SW480 (cell line): Measurements from ENCODE around the gene RTN3.
"Not testable (repeated sequence)": the region's sequence is repeated elsewhere in the genome, so short reads cannot be mapped to it uniquely, and the experiment has no call there.

ENCODE experiments used
- DNase-seq: peaks from one replicate; pipeline ENCODE4 v3.0.0-alpha.2; 2016; ENCODE audit warnings: low spot score

The RTN3 gene

DNA sequence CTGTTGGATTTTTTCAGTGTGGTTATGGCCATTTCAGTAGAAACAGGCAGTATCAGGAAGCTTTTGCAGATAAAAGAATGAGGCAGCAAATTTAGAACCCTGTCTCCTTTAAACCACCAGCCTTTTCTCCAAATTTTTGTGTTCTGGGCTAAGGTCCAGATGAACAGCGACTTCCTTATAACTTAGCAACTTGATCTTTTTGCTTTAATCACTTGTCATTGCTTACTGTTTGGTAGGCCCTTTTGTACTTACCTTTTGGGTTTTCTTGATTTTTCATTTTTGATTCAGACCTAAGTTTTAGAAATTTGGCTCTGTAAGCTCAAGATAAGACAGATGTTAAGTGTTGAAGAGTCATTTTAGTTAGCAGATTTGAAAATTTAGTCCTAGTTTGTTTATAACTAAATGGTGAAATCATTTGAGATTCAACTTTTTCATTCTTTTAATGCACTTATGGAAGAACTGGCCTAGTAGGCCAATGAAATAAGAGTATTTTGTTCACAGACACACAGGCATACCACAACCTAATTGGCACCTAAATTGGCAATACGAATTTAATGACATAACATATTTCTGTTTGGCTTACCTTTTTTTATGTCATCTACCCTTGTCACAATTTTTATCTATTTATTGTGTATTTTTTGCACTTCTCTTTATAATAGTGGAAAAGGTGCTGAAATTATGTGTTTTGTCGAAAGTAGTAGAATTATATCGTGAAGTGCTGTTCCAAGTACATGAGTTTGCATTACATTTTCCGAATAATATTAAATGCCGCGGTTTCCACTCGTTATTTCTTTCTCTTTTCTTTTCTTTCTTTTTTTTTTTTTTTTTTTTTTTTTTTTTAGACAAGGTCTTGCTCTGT lies 2.1 kb downstream of the RTN3 start:
- no peak for DNase-seq

DNA sequence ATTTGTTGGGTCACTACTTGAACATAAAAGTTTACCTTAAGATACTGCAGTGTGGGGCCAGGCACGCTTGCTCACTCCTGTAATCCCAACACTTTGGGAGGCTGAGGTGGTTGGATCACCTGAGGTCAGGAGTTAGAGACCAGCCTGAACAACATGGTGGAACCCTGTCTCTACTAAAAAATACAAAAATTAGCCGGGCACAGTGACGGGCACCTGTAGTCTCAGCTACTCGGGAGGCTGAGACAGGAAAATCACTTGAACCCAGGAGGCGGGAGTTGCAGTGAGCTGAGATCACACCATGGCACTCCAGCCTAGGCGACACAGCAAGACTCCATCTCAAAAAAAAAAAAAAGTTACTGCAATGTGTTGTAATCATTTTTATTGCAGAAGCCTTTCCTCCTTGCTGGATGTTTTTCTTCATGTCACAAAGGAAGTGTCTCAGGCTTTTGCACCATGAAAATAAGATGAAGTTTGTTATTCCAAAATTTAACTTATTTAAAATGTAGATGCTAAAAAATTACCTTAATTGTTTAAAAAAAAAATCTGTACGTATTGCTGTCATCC lies 3.9 kb downstream of the RTN3 start:
- not testable (repeated sequence) for DNase-seq

DNA sequence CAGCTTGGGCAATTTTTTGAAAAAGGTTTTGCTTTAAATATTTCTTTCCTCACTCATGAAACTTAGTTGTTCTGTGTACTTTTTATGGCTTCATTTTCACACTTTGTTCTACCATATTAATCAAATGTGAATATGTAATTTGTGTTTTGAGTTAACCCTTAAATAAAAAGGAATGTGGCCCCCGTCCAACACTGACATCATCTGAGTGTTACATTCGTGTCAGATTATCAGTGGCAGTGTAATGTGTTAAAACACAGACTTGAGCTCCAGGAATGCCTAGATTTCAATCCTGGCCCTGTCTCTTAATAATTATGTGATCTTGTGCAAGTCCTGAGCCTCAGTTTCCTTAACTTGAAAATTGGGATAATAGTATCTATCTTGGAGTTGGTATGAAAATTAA lies 5.6 kb downstream of the RTN3 start:
- no peak for DNase-seq

DNA sequence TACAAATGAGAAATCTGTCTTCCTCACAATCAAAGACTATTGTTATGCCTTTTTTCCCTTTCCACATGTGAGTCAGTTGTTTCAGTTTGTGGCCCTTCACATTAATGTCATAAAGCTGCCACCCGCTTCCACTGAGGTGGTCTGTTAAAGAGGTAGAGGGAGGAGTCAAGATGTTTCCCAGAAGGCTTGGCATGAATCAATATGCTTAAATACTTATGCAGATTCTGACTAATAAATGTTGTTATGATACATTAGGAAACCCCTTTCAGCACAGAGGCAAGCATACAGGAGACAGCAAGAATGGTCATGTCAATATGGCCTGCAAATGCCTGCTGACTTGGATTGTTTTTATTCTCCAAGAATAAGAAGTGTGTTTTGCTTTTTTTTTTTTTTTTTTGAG lies 6.5 kb downstream of the RTN3 start:
- no peak for DNase-seq

DNA sequence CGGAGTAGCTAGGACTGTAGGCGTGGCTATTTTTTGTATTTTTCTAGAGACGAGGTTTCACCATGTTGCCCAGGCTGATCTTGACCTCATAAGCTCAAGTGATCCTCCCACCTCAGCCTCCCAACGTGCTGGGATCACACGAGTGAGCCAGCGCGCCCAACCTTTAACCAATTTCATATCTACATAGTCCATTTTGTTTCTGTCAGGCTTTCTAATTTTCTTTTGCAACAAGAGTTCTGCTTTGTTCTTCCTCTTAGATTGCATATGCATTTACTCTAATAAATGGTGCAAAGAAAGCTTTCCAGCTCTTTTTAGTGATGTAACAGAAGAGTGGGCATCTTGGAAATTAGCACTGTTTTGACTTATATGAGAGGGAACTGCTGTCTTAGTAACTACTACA lies 13.3 kb downstream of the RTN3 start:
- no peak for DNase-seq

DNA sequence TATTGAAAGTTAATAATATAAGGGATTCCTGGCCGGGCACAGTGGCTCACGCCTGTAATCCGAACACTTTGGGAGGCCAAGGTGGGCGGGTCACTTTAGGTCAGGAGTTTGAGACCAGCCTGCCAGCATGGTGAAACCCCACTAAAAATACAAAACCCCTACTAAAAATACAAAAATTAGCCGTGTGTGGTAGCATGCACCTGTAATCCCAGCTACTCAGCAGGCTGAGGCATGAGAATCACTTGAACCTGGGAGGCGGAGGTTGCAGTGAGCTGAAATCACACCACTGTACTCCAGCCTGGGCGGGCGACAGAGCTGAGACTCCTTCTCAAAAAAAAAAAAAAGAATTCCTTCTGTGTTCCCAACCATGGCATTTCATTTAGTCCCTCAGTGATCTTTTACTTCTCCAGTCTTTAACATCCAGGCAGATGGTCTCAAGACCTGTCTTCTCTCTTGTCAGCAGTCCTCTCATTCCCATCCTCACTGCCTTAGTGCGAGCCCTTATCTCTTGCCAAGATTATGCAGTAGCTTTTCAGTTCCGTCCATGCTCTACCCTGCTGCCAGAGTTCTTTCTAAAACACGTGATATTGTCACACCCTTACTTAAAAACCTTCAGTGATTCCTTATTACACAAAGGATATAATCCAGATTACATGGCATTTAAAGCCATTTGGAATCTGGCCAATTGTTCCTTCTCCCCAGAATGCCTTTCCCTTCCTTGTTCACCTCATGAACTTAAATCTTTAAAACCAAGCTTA lies 17.9 kb downstream of the RTN3 start:
- no peak for DNase-seq

DNA sequence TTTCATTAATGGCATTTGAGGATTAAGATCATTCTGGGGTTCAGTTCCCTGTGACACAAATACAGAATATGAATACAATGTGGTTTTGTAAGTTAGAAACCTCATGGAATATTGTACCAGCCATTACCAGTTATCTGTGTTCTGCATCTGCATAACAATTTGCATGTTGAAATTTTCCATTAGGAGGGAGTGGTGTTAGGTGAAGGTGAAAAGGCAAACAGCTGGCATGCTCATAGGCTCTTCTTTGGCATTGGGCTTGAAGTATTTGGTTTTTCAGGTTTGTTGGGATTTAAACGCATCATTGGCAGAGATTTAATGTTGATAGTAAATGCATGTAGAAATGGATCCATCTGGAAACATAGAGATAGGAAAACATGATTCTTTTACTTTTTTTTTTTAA lies 18.6 kb downstream of the RTN3 start:
- DNase-seq, result no peak

DNA sequence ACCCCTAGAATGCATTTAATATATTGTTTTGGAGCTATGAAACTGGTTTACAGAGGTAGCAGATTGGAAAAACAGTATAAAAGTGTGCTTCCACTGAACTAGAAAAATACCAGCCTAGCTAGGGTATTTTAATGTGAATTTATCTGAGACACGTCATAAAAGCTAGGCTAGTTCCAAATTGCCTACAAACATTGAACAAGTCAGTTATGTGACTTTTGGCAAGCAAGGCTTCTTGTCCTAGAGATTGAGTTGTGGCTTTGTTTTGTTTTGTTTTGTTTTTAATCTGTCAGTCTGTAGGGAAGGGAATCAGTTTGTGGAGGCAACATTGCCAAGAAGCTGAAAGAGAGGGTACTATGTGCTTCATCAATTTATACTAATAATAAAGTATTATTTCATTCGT lies 24.2 kb downstream of the RTN3 start:
- DNase-seq, result no peak

DNA sequence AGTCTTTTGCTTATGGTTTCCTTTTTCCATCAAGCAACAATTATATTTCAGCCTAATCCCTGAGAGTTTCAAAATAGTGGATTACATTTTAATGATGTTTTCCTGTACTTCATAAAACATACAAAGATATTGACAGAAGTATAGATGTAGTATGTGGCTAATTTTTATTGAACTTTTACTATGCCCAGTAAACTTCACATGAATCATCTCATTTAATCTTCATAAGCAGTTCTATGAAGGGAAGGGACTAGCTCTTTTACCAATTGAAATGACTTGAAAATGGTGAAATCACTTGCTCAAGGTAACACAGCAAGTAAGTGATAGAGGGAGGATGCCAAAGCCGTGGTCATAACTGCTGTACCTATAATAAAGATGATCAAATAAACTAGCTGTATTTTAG lies 27.5 kb downstream of the RTN3 start:
- DNase-seq, result no peak

DNA sequence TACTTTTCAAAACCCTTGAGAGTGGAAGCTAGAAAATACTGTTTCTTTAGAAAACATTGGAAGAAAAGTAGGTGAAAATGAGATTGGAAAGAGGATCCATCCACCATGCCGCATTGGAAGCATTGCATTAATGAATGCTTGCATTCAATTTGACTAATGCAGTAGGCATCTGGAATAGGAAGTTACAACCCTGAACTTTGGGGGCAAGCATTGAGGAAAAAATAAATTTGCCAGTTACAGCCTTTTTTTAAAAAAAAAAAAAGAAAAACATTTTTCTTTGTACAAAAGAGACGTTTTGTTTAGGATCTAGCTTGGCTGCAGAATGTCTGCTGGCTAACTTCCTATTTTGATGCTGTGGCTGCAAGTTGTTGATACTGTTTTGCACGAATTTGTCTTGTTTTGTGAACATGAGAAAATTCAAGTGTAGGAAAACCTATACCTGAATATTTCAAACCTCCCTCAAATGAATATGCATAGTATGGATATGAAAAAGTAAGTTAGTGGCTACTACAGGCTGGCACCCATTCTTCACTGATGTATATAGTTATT lies 28.1 kb downstream of the RTN3 start:
- DNase-seq, result no peak

DNA sequence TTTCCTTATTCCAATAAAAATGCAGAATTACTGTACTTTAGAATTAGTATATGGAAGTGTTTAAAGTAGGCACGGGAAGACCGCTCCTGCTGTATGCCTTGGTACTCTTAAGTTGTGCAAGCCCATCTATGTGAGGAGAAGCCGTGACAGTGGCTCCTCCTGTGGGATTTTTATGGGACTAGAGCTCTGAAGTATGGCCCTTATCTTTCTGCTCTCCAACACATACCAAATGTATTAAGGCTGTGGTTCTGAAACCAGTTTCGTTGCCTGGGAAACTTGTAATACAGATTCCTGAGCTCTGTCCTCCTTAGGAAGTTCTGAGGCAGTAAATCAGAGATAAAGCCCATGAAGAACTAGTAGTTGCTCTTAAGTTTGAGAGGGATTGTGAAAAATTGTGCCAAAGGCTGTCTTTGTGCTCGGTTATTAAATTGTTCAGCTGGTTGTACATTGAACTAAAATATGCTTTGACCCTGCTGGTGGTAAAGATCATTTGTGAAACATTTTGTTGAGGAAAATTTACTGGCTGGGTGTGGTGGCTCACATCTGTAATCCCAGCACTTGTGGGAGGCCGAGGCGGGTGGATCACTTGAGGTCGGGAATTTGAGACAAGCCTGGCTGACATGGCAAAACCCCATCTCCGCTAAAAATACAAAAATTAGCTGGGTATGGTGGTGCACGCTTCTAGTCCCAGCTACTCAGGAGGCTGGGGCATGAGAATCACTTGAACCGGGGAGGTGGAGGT lies 29.3 kb downstream of the RTN3 start:
- no peak for DNase-seq

DNA sequence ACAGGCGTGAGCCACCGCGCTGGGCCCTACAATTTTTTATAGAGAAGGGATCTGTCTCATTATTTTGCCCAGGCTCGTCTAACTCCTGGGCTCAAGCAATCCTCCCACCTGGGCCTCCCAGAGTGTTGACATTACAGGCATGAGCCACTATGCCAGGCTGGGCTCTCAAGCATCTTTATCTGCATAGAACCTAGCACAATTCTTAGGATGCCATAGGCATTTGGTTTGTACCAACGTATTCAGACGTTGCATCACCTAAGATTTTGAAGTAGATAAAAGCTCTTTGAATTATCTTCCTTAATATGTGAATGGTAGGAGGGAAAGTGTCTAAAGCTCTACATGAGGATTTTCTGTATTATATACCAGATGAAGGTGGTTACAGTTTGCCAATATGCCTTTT lies 30.5 kb downstream of the RTN3 start:
- DNase-seq, result no peak

DNA sequence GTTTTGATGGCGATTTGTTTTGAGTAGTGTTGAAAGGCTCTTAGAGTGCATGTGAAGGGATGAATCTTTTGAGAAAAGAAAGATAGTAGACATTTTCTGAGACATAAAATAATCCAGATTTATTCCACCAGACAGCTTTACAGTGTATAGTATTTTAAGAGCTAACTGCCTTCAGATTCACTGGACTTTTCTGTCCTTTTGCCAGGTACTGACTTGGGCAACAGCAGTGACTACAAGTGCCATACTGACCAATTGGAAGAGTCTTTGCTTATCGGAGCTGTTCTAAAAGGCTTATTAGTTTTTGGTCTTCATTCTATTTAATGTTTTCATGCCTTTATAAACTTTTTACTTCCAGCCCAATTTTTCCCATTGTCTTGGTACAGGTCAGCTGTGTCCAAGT lies 32.5 kb downstream of the RTN3 start:
- no peak for DNase-seq

DNA sequence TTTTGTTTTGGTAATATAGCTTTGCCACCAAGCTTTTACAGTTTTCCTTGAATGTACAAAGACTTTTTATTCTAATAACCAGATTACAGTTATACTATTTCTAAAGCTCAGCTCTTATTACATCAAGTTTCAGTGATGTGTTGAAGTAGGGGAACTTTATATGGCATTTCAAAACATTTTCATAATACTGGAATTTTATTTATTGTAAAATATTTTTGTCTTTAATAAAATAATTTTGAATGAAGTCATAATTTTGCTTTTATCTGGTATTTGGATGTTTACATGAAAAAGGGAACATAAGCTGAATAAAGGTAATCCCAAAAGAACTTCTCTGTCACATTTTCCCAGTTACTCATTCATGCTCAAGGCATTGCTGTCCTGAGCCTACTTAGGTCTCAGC lies 34.7 kb downstream of the RTN3 start:
- DNase-seq, result no peak

DNA sequence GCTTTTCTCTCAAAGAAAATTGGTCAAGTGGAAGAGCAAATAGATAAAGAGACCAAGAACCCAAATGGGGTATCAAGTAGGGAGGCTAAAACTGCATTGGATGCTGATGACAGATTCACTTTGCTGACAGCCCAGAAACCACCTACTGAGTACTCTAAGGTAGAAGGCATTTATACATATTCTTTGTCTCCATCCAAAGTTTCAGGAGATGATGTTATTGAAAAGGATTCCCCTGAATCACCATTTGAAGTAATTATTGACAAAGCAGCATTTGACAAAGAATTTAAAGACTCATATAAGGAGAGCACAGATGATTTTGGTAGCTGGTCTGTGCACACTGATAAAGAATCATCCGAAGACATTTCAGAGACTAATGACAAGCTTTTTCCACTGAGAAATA lies 37.7 kb downstream of the RTN3 start:
- no peak for DNase-seq

DNA sequence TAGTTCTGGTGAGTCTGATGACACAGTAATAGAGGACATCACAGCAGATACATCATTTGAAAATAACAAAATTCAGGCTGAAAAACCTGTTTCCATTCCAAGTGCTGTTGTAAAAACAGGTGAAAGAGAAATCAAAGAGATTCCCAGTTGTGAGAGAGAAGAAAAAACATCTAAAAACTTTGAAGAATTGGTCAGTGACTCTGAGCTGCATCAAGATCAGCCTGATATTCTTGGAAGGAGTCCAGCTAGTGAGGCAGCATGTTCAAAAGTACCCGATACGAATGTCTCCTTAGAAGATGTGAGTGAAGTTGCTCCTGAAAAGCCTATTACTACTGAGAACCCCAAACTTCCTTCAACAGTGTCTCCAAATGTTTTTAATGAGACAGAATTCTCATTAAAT lies 38.7 kb downstream of the RTN3 start:
- no peak for DNase-seq

DNA sequence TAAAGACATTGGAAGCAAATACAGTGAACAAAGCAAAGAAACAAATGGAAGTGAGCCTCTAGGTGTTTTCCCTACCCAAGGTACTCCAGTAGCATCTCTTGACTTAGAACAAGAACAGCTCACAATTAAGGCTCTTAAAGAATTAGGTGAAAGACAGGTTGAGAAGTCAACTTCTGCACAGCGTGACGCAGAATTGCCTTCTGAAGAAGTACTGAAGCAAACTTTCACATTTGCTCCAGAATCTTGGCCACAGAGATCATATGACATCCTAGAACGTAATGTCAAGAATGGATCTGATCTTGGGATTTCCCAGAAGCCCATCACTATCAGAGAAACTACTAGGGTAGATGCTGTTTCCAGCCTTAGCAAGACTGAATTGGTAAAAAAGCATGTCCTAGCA lies 39.3 kb downstream of the RTN3 start:
- DNase-seq, result no peak

DNA sequence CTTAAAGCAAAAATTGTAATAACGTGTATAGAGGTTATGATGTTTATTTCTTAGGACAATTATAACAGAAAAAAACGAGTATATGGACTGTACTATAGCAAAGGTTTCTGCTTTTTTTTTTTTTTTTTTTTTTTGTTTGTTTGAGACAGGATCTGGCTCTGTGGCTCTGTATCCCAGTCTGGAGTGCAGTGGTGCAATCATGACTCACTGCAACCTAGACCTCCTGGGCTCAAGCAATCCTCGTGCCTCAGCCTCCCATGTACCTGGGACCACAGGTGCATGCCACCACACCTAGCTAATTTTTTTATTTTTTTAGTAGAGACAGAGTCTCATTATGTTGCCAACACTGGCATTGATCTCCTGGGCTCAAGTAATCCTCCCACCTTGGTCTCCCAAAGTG lies 48.0 kb downstream of the RTN3 start:
- DNase-seq, result no peak

DNA sequence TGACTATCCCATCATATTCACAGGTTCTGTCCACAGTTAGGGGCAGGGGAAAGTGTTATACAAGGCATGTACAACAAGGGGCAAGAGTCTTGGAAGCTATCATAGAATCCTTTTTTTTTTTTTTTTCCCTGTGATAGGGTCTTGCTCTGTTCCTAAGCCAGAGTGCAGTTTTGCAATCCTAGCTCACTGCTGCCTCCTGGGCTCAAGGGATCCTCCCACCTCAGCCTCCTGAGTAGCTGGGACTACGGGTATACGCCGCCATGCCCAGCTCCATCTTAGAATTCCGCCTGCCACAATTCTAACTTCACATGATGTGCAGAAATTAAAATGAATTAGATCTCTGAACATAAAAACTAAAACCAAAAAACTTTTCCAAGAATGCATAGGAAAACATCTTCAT lies 55.6 kb downstream of the RTN3 start:
- DNase-seq, result no peak

DNA sequence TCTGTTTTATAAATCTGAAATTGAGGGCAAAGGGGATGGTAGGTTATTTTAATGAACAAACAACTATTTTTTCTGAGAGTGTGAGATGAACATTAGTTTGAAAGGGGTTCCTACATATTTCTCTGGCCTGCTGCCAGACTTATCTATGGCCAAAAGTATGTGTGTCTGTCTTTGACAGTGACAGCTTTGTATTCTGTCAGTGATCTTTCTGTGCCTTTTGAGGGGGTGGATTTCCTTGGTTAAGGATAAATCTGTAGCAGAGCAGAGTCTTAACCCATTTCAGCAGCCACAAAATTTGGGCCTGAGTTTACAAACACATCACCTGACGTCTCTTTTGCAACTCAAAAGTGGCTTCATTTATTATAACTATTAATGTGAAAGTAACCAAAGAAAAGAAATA lies 56.4 kb downstream of the RTN3 start:
- peak; percentile 32 for DNase-seq

DNA sequence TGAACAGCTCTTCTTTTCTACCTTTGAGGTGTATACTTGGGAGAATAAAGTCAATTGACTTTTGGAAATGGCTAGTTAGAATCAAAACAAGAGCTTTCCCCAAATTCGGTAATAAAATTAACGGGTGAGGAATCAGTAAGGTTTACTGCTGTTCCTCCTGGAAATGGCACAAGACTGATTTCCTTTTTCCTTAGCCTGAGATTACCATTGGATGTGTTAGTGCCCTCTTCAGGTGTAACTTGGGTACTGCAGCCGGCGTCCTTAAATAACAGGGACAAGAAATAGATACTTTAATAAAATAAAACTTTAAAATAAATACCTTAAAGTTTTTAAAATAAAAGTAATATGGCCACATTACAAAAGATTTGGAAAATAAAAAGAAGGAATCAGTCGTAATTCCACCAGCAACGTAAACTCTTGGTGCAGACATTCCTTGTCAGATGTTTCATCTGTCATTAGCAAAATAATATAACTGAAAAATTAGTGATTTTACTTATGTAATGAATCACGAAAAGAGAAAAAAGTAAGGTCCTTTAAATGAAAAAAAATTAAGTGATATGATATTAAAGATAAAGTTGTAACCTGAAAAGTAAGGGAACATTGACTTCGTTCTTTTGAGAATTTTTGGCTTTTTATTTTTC lies 57.5 kb downstream of the RTN3 start:
- peak; percentile 77 for DNase-seq
